T-helper 2 cell treated with Interferon-gamma antibody and Interleukin-4, amounts not matched to agents 5 μg/mL and 100 μg/mL, for 36 hours (primary cell): ENCODE measurements around the gene LGALSL.

Experiments
- DNase-seq: peaks from one replicate; pipeline ENCODE4 v3.0.0; 2021; ENCODE audit warnings: low spot score
- H3K27ac Mint-ChIP-seq: one replicate; pipeline ENCODE4 v1.8.0; 2021; ENCODE audit warnings: mild to moderate bottlenecking, mixed read lengths
- H3K27me3 Mint-ChIP-seq: one replicate; pipeline ENCODE4 v1.8.0; 2021; ENCODE audit warnings: low read depth, mixed read lengths
- H3K36me3 Mint-ChIP-seq: one replicate; pipeline ENCODE4 v1.8.0; 2021; ENCODE audit warnings: low read depth, mixed read lengths
- H3K4me1 Mint-ChIP-seq: one replicate; pipeline ENCODE4 v1.8.0; 2021; ENCODE audit warnings: low read depth, mixed read lengths
- H3K4me3 Mint-ChIP-seq: one replicate; pipeline ENCODE4 v1.8.0; 2022; ENCODE audit warnings: mild to moderate bottlenecking, moderate library complexity, mixed read lengths
- H3K9me3 Mint-ChIP-seq: one replicate; pipeline ENCODE4 v1.8.0; 2021; ENCODE audit warnings: mixed read lengths

Gene LGALSL

GRCh38 chr2:64455545-64455944 lies 1.6 kb downstream of the LGALSL start:
- H3K27ac Mint-ChIP-seq, result no peak overlapping the region
- peaks cover 8% of the 10 kb centered on the region for H3K4me1 Mint-ChIP-seq
- no peaks in the 10 kb centered on the region for H3K9me3 Mint-ChIP-seq
- peak overlapping the region; percentile 78 for H3K4me3 Mint-ChIP-seq
- no peak for DNase-seq
- peaks cover 50% of the 10 kb centered on the region for H3K27me3 Mint-ChIP-seq
- no peaks in the 10 kb centered on the region for H3K36me3 Mint-ChIP-seq

GRCh38 chr2:64456293-64456692 lies 2.3 kb downstream of the LGALSL start:
- DNase-seq, result no peak

GRCh38 chr2:64457524-64457923 lies 3.6 kb downstream of the LGALSL start:
- Mint-ChIP-seq H3K4me3 (no peak overlapping the region), H3K27ac (no peak overlapping the region)

More at GRCh38 chr2:64456293-64456692, 2.3 kb downstream of the LGALSL start:
- Mint-ChIP-seq H3K36me3 (no peaks in the 10 kb centered on the region), H3K4me1 (peaks cover 8% of the 10 kb centered on the region), H3K27me3 (peaks cover 46% of the 10 kb centered on the region), H3K4me3 (no peak overlapping the region), H3K9me3 (no peaks in the 10 kb centered on the region), H3K27ac (no peak overlapping the region)

GRCh38 chr2:64459575-64459974 lies 5.6 kb downstream of the LGALSL start:
- H3K27me3 Mint-ChIP-seq, result peaks cover 32% of the 10 kb centered on the region
- no peak for DNase-seq
- no peak overlapping the region for H3K27ac Mint-ChIP-seq
- H3K9me3 Mint-ChIP-seq, result no peaks in the 10 kb centered on the region
- peaks cover 13% of the 10 kb centered on the region for H3K4me1 Mint-ChIP-seq
- H3K36me3 Mint-ChIP-seq, result no peaks in the 10 kb centered on the region
- no peak overlapping the region for H3K4me3 Mint-ChIP-seq

More at GRCh38 chr2:64457524-64457923, 3.6 kb downstream of the LGALSL start:
- no peaks in the 10 kb centered on the region for H3K9me3 Mint-ChIP-seq
- peaks cover 15% of the 10 kb centered on the region for H3K4me1 Mint-ChIP-seq
- DNase-seq, result no peak
- no peaks in the 10 kb centered on the region for H3K36me3 Mint-ChIP-seq
- H3K27me3 Mint-ChIP-seq, result peaks cover 35% of the 10 kb centered on the region

- Mint-ChIP-seq H3K4me3 (no peak overlapping the region), H3K9me3 (no peaks in the 10 kb centered on the region), H3K4me1 (peaks cover 8% of the 10 kb centered on the region), H3K27ac (no peak overlapping the region), H3K36me3 (no peaks in the 10 kb centered on the region), H3K27me3 (peaks cover 31% of the 10 kb centered on the region)
- no peak for DNase-seq
These were observed 6.4 kb downstream of the LGALSL start for GRCh38 chr2:64460330-64460729.

- no peaks in the 10 kb centered on the region for H3K9me3 Mint-ChIP-seq
- no peak overlapping the region for H3K4me3 Mint-ChIP-seq
- peaks cover 21% of the 10 kb centered on the region for H3K27me3 Mint-ChIP-seq
- DNase-seq, result no peak
- no peak overlapping the region for H3K27ac Mint-ChIP-seq
- H3K4me1 Mint-ChIP-seq, result peaks cover 7% of the 10 kb centered on the region
- no peaks in the 10 kb centered on the region for H3K36me3 Mint-ChIP-seq
These were observed 7.5 kb downstream of the LGALSL start for GRCh38 chr2:64461271-64462058.

GRCh38 chr2:64462171-64462570 lies 8.2 kb downstream of the LGALSL start:
- Mint-ChIP-seq H3K4me1 (peaks cover 7% of the 10 kb centered on the region), H3K36me3 (no peaks in the 10 kb centered on the region), H3K4me3 (no peak overlapping the region), H3K9me3 (no peaks in the 10 kb centered on the region), H3K27me3 (peaks cover 17% of the 10 kb centered on the region), H3K27ac (no peak overlapping the region)
- no peak for DNase-seq

- H3K27ac Mint-ChIP-seq, result no peak overlapping the region
- H3K36me3 Mint-ChIP-seq, result no peaks in the 10 kb centered on the region
- peaks cover 16% of the 10 kb centered on the region for H3K27me3 Mint-ChIP-seq
- no peaks in the 10 kb centered on the region for H3K9me3 Mint-ChIP-seq
- peaks cover 7% of the 10 kb centered on the region for H3K4me1 Mint-ChIP-seq
- no peak overlapping the region for H3K4me3 Mint-ChIP-seq
- DNase-seq, result no peak
These were observed 9.2 kb downstream of the LGALSL start for GRCh38 chr2:64462940-64463700.

GRCh38 chr2:64463781-64464180 lies 9.8 kb downstream of the LGALSL start:
- H3K27ac Mint-ChIP-seq, result no peak overlapping the region
- H3K4me3 Mint-ChIP-seq, result no peak overlapping the region
- H3K27me3 Mint-ChIP-seq, result peaks cover 16% of the 10 kb centered on the region
- DNase-seq, result no peak
- no peaks in the 10 kb centered on the region for H3K9me3 Mint-ChIP-seq
- H3K36me3 Mint-ChIP-seq, result no peaks in the 10 kb centered on the region
- peaks cover 7% of the 10 kb centered on the region for H3K4me1 Mint-ChIP-seq

- Mint-ChIP-seq H3K4me3 (no peak overlapping the region), H3K27me3 (peaks cover 28% of the 10 kb centered on the region), H3K36me3 (no peaks in the 10 kb centered on the region), H3K9me3 (no peaks in the 10 kb centered on the region), H3K4me1 (peaks cover 6% of the 10 kb centered on the region), H3K27ac (no peak overlapping the region)
- DNase-seq, result no peak
These were observed 12.6 kb downstream of the LGALSL start for GRCh38 chr2:64466478-64467085.

- H3K27me3 Mint-ChIP-seq, result peaks cover 28% of the 10 kb centered on the region
- DNase-seq, result no peak
- no peaks in the 10 kb centered on the region for H3K36me3 Mint-ChIP-seq
- no peaks in the 10 kb centered on the region for H3K4me1 Mint-ChIP-seq
- no peak overlapping the region for H3K4me3 Mint-ChIP-seq
- no peak overlapping the region for H3K27ac Mint-ChIP-seq
- H3K9me3 Mint-ChIP-seq, result no peaks in the 10 kb centered on the region
These were observed 13.3 kb downstream of the LGALSL start for GRCh38 chr2:64467096-64467843.

GRCh38 chr2:64469261-64469660 lies 15.3 kb downstream of the LGALSL start:
- H3K4me1 Mint-ChIP-seq, result no peaks in the 10 kb centered on the region
- H3K36me3 Mint-ChIP-seq, result no peaks in the 10 kb centered on the region
- no peak for DNase-seq
- H3K27ac Mint-ChIP-seq, result no peak overlapping the region
- H3K27me3 Mint-ChIP-seq, result peaks cover 22% of the 10 kb centered on the region
- H3K9me3 Mint-ChIP-seq, result no peaks in the 10 kb centered on the region
- H3K4me3 Mint-ChIP-seq, result no peak overlapping the region

- H3K36me3 Mint-ChIP-seq, result no peaks in the 10 kb centered on the region
- no peaks in the 10 kb centered on the region for H3K9me3 Mint-ChIP-seq
- no peak overlapping the region for H3K27ac Mint-ChIP-seq
- no peak for DNase-seq
- H3K27me3 Mint-ChIP-seq, result peaks cover 21% of the 10 kb centered on the region
- no peaks in the 10 kb centered on the region for H3K4me1 Mint-ChIP-seq
- H3K4me3 Mint-ChIP-seq, result no peak overlapping the region
These were observed 16.1 kb downstream of the LGALSL start for GRCh38 chr2:64470071-64470470.
